TTC549 (cell line): Measurements from ENCODE around the gene ANXA6.

Source experiments
- FAIRE-seq: peaks from 2 replicates; lab custom pipeline; 2012; peaks lifted over from hg19 to GRCh38; lab: Jason Lieb, UNC

Gene ANXA6

DNA sequence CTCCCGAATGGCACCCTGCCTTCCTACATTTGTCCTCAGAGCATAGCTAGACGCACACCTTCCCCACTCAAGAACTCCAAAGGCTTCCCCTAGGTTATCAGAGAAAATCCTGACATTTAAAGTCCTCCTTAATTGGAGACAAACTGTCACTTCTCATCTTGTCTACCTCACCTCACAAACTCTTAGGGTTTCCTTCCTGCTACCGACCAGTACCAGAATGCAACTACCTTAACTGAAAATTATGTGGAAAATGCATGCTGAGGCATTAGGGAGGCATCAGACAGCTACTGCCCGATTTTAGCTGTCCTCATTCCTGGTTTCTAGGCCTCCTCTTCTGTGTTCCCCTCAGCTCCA, 58.8 kb downstream of the ANXA6 start:
- FAIRE-seq, result no peak

DNA sequence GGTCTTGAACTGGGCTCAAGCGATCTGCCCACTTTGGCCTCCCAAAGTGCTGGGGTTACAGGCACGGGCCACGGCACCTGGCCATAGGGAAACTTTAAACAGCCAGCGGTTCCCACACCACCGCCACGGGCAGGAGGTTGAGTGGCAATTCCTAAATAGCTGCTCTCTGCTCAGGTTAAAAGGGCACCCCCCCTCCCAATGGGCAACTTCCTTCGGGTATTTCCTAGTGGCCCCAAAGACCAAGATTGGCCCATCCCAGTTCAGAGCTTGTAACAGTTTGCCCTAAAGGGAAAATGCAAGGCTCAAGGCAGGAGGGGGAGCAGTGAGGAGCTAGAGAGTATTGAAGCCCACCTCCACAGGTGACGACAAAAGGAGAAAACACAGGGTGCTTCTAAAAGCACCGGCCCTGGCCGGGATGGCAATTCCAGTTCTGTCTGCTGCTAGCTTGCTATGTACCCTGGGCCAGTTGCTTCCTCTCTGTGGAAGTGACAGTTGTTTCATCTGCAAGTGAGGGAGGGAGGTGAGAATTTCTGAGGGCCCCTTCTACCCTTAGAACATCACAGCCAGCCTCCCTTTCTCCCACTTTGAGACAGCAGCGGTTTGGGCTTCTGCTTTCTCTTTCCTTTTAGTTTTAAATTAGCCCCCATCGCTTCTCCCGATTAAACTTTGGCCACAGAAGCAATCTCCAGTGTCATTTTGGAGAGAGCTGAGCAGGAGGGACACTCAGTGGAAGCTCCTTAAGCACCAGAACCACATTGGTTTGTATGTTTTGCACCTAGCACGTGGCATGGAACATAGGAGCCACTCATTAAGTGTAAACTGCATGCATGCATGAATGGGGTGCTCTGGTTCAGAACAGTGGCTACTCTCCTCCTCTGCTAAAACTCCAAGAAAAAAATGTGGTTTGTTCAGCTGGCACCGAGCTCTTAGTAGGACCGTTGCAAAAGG, 59.5 kb downstream of the ANXA6 start:
- no peak for FAIRE-seq

DNA sequence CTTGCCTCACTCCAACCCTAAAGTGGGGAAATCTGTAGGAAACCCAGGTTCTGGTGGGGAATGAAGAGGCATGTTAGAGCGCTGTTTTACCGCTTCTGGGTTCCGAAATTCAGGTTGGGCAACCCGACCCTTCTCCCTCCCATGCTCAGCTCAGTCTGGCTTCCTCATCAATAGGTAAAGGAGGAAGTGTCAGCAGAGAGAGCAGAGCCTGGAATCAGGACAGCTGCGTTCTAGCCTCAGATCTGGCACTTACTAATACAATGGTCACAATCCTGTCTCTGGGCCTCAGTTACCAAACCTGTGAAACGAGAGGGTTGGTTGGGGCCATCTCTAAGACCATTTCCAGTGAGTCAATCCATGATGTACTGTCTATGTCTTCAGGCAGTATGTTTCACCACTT, 60.5 kb downstream of the ANXA6 start:
- FAIRE-seq, result no peak

DNA sequence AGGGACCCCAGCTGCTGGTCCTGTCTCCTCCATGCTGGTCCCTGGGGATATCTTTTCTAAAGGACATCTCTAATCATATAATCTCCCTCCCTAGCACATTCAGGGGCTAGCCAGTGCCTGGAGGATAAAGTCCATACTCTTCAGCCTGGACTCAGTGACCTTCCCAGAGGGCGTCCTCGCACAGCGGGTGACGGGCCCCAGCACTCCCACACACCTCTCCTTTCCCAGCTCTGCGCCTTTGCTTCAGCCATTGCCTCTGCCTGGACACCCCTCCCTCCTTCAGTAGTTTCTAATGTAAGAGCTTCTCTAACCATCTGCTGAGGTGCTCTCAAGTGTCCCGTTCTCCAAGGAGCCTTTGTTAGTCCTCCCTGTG, 61.6 kb downstream of the ANXA6 start:
- FAIRE-seq, result no peak

DNA sequence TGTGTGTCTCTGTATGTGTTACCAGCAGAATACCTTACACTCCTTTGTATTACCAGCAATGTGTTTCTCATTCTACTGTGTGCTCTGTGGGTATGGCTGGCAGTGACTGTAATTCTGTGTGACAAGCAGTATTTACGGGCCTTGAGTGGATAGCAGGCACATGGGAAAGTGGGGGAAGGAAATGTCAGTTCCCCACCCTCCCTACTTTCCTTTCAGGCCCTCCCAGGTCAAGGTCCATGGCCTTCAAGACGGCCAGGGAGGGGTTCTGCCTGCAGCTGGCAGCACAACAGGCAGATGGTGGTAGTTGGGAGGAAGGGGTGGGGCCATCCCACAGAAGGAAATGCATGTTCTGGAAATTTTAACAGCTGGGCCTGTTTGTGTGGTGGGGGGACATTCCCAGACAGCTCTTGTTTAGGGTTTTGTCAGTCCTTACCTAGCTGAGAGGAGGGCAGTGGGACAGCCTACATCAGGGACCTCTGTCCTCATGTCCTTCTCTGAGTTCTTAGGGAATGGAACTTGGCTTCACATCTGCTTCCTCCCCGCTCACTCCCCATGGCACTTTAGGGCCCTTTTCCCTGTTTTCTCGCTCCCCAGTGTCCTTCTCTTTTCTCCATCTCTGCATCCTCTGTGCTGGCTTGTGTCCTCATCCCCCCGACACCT, 62.1 kb downstream of the ANXA6 start:
- FAIRE-seq, result no peak

DNA sequence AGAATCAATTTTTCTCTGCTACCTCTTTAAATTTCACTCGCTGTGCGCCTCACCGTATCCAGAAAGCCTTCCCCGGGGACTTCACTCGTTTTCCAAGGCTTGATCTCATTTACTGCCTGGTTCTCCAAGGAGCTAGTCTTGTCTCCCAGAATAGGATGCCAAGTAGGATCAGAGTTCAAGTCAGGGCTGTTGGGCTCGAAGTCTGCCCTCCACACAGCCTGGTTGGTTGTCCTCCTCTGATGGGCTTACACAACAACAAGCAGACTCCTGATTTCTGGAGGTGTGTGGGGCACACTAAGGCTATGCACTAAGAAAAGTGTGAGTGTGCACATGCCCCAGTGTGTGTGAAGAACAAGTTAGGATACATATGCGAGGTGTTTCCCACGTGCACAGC, 62.7 kb downstream of the ANXA6 start:
- no peak for FAIRE-seq

DNA sequence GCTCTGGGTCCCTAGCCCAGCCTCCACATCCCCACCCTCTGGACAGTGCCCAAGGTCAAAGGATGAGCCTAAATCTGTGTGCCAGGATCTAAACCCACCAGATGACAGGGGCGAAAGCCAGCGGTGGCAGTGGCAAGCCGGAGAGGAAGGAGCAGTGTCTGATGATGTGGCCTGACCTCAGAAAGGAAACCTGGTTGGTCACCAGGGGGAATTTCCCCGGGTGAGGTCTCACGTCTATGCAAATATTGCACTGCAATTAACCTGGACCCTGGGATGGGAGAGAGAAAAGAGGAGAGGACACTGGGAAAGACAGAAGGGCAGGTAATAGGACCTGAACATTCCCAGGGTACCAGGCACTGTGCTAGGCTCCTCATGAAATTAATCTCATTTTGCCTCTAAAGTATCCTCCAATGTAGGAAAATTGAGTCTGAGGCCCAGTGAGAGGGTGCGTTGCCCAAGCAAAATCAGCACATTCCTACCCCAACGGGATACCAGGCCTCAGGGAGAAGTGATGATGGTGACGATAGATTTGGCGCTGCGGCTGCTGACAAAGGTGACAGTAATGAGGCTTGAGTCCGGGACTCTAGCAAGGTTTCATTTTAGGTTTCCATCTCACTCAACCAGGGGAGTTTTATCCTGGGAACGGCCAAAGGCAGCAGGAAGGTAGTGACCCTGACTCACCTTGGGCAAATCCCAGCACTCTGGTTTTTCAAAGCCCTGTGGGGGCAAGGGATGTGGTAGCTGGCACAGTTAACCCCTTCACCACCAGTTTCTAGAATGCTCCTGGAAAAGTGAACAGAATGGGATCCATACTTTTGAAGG, 63.3 kb downstream of the ANXA6 start:
- FAIRE-seq, result no peak

DNA sequence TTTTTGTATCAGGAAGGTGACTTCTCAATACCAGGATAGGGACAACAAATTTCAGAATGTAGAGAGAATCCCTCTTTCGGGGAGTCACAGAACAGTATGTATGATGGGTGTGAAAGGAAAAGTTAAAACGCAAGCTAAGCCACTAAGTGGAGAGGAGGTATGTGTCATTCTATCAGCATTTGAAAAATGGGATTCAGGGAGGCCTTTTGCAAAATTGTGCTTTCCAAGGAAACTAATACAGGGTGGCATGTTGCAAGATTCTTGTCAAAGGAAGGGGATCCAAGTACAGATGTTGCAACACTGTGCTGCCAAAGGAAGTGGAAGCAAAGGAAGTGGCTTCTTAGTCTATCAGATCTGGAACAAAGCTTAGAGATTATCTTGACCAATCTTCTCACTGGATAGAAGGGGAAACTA, 64.1 kb downstream of the ANXA6 start:
- no peak for FAIRE-seq

DNA sequence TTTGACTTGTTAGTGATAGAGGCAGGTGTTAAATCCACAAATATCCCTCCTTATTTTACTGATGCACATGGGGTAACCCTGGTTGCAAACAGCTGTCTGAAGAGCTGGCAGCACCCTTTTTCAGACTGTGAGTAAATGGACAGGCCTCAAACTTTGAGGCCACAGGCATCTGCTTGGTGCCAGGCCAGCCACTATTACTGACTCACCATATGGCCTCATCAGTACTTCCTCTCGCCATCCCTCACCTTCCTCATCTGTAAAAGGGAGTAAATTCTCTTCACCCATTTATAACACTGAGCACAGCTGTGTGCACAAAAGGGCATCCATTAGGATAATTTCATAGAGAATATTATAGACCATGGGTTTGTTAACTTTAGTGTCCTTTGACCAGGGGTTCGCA, 64.8 kb downstream of the ANXA6 start:
- FAIRE-seq, result no peak

DNA sequence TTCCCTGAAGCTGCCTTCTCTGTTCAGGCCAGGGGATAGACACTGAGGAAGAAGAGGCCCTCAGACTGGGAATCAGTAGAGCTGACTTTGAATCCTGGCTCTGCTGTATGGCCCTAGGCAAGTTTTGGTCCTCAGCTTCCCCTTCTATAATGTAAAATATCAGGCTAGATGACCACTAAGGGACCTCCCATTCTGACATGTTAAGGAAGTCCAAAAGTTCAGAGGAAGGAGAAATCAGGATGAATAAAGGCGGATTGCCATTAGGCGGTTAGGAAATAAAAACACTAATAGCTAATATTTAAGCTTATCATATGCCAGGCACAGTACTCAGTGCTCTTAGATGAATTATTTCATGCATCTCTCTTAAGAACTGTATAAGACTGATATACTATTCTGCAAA, 67.9 kb downstream of the ANXA6 start:
- FAIRE-seq, result no peak

DNA sequence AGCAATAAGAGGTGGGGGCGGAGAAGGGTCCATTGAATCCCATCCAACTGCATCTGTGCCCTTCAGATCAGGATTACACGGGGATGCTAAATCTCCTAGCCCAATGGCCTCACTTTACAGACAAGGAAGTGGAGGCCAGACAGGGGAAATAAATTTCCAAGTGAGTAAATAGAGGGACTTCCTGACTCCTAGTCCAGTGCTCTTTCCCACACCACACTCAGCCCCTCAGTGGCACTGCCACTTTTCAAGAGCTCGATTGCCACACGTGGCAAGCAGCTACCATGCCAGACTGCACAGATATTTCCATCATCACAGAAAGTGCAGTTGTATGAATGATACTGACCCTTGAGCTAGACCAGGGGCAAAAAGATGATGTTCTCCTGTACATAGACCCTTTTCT, 68.6 kb downstream of the ANXA6 start:
- FAIRE-seq, result no peak

DNA sequence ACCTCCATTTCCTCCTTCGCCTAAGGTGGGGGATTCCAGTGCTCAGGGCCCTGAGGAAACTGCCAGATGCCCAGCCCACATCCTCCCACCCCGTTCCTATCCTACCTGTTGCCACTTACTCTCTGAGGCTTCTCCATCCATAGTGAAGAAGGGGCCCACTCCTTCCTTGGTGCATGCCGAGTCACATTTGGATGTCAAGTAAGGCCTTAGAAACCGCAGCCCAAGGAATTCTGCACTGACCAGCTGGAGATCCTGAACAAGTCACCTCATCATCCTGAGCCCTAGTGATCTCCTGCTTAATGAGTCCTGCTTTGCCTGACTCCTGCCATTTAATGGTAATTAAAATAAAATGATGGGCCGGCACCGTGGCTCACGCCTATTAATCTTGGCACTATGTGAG, 70.1 kb downstream of the ANXA6 start:
- no peak for FAIRE-seq

DNA sequence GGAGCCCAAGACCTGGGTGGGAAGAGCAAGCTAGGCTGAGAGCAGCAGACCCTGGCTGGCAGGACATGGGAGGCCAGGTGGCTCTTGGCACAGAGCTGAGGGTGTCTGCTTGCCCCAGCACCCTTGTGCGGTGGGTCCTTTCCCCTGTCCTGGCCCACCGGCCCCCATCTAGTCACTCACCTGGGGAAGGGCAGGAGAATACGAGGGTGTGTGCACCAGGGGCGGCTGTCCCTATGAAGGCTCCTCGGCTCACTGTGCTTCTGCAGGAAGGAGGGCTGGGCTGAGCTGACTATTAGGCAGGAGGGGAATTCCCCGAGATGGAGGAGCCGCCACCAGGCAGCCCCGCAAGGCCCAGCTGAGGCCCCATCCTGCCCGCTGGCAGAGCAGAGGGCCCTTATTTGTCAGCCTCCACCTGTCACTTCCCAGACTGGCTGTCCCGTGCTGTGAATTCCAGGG, 70.6 kb downstream of the ANXA6 start:
- FAIRE-seq, result no peak

DNA sequence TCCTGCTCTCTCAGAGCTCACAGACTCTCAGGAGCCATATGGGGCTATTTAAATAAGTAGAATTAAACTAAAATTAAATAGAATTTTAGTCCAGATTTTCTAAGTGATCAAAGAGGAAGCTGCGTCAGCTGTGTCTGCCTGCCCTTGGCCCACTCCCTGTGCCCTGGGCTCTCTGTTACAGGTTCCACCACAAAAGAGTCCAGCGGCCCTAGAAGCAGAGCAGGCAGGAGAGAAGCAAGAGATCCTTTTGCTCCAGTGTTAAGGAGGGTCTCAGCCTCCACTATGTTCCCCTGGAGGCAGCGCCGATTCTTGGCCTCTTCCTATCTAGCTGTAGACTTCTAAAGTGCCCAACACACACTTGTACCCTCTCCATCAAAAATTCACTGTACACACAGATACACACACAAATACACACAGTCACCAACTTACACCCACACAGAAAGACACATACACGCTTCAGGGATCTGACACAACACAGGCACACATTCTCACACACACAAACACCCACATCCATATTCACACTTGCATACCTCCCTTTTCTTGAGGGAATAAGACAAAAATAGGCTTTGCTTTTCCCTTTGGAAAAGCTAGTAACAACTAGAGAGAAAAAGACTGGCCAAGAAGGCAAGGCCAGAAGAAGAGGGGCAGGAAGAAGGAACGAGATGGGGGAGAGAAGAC, 71.2 kb downstream of the ANXA6 start:
- FAIRE-seq, result no peak

DNA sequence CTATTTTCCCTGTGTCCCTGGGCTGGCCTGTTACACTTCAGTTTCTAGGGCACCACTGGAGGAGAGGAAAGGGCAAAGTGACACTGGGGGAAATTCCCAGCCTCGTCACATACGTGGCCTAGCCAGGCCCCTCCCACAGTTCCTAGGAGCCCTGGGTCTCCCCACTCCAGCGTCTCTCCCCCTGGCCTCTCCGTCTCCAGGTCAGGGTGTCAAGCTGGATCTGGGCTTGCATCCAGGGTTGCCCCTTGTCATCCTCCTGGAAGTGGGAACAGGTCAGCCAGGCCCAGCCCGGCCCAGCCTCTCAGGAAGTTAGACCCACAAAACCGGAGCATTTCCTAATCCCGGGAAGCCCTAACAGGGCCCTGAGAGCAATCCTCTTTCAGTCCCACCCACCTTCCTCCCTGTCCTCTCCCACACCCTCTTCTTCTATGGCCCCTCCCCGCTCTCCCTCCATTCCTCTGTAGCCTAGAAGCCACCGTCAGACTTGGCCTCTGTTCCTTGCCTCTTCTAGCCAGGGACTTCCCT, 72.0 kb downstream of the ANXA6 start:
- FAIRE-seq, result no peak

DNA sequence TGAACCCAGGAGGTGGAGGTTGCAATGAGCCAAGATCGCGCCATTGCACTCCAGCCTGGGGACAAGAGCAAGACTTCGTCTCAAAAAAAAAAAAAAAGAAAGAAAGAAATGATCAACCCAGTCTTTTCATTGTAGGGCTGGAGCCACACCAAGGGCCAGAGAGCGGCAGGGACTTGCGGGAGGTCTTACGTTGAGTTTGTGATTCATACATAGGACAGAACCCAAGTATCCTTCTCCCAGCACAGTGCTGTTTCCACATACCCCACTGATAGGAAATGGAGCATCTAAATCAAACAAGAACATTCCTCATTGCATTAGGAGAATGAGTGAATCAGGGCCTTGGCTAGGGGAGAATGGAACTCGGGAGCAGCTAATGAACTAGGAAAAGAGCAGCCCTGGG, 73.2 kb downstream of the ANXA6 start:
- FAIRE-seq, result no peak

DNA sequence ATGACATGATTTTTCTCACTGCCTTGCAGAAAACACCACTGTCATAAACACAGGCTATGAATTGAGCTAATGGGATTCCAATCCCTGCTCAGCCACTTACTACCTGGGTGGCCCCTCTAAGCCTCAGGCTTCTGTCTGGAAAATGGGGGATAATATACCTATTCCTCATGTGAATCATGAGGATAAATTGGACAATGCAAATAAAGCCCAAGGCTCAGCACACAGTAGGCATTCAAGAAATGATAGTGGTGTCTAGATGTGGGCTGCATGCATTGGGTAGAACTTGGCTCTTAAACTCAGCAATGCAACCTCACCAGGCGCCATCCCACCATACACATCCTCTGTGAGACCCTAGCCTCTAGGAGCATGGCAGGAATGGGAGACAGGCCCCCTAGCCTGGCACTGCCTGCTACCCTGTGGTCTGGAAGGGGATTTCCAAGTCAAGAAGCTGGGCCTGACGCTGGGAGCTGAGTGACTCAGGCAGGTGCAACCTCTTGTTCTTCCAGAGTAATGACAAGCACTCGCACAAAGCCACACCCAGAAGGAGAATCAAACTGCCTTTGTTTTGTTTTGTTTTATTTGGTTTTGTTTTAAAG, 74.4 kb downstream of the ANXA6 start:
- no peak for FAIRE-seq

DNA sequence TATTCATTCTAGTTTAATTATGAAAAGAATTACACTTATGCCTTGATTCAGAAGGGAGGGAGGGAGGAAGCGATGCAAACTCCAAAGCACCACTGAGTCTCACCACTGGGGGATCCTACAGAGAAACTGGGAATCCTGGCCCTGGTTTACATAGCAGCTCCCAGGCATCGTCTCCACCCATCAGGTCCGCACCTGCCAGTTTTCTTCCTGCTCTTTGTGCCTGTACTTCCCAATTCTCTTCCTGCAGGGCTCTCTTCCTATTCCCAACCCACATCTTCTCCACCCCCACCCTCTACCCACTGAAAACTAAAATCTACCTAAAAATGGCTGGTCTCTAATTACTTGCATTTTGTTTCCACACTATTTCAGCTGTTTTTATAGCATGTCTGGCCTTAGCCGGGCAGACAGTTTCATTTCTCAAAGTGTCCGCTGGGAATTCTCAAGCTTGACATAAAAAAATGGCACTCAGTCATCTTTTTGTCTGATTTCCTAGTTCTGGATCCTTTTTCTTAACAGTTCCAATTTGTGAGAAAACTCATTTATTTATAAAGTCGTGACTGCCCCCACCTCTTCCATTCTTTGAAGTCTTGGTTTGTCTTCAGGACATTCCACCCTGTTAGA, 75.2 kb downstream of the ANXA6 start:
- no peak for FAIRE-seq

DNA sequence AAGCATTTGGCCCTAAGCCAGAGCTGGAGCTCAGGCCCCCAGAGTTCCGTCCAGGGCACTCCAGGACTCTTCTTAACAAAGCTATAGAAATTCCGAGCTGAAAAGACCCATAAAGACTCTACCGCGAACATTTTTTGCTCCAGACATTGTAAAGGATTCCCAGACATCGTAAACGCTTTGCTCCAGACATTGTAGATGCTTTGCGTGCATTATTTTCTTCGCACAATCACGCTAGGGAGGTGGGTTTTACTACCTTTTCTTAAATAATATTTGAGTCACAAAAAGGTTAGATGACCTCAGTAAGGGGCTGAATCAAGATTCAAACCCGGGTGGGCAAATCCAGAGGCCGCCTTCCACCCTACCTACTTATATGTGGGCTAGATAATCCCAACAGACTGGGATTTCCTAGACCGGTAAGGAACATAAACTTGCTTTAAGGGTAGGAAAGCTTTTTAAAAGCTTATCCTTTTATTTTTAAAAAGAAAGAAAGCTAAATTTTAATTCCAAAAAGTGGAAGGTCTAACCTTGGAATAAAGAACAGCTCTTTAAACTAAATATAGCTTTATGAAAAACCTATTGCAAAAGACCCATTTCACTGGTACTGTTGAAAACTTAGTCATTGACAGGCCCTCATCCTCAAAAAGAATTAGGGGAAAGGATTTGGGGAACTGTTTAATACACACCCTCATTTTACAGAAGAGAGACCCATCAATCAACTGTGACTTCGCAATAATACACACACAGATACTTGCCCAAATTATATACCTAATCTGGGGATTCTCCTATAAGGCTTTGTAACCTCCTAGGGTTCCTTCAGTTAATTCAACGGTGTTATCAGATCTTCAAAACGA, 75.9 kb downstream of the ANXA6 start:
- no peak for FAIRE-seq
